ENCODE data around the gene UGT3A2. TPM values are rescaled to one million over a fixed set of nuclear protein-coding genes. Genes with fewer than 3 reads are reported as not detected.

The UGT3A2 gene
- total RNA-seq, 1 donor from 2014 or later = 0.86 TPM

DNA sequence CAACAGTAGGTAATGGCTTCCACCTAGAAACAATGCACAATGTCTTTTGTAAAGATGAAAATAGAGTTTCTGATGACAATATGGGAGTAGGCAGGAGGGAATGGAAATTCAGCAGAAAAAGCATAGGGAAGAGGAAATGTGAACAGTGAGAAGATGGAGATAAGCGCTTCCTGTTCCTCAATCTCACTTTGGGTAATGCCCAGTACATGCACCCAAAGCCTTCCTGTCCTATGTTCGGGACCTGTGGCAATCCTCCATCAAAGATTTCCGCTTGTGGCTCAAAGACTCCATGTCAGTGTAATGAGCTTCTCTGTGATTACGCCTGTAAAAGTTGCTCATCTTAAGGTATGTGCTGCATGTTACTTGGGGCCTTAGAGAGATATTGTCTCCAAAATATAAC is 78.2 kb downstream of the UGT3A2 start:
- Mint-ChIP-seq H3K36me3 (ENCODE audit: low read depth, unreplicated experiment) (no peaks in the 10 kb centered on the region), H3K27me3 (ENCODE audit: low read depth, unreplicated experiment) (peaks cover 32% of the 10 kb centered on the region), H3K4me1 (ENCODE audit: low read depth, unreplicated experiment) (peaks cover 4% of the 10 kb centered on the region), H3K9me3 (ENCODE audit: unreplicated experiment) (no peaks in the 10 kb centered on the region), H3K27ac (ENCODE audit: unreplicated experiment) (no peak overlapping the region), H3K4me3 (ENCODE audit: unreplicated experiment) (no peak overlapping the region)
- Histone ChIP-seq H3K9me3 (ENCODE audit: insufficient read depth, low read depth, low read length) (no peaks in the 10 kb centered on the region), H3K79me2 (ENCODE audit: insufficient read depth, low read length) (no peaks in the 10 kb centered on the region), H3K4me2 (ENCODE audit: low read length) (no peak overlapping the region), H3K4me3 (ENCODE audit: insufficient read depth, low read depth, low read length) (no peak overlapping the region), H2AFZ (ENCODE audit: low read depth, low read length) (no peak overlapping the region), H3K36me3 (ENCODE audit: insufficient read depth, low read length) (no peaks in the 10 kb centered on the region), H3K27me3 (ENCODE audit: insufficient read depth, low read length) (no peaks in the 10 kb centered on the region), H3K4me1 (ENCODE audit: insufficient read depth, low read length) (no peaks in the 10 kb centered on the region), H3K9ac (ENCODE audit: low read length) (no peak overlapping the region), H4K20me1 (ENCODE audit: insufficient read depth, low read length) (no peaks in the 10 kb centered on the region), H3K27ac (ENCODE audit: low read depth, low read length) (no peak overlapping the region)
- DNase-seq (ENCODE audit: low read depth) (no peak), FAIRE-seq (no peak)
- TF ChIP-seq CTCF (IDR thresholded peaks at IDR 0.05; ENCODE audit: insufficient read depth, low read depth, low read length) (no peak), EZH2 (IDR thresholded peaks at IDR 0.05; ENCODE audit: insufficient read depth, low read length) (no peak)

DNA sequence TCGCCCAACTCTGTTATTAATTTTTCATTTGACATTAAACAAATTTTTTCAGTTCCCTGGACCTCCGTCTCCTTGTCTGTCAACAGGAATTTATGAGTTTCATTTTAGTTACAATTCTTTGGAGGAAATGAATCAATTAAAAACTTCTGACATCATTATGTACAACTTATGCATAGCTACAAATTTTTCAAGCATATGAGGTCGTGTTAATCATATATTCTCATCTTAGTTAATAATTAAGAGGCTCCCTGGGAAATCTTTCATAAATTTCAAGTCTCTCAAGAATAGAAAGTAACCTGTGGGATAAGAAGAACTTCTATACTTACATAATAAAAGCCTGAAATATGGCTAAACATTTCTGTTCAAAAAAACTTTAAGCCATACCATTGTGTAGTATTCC is 78.9 kb downstream of the UGT3A2 start:
- H3K27me3 Mint-ChIP-seq (ENCODE audit: low read depth, unreplicated experiment) = peaks cover 32% of the 10 kb centered on the region
- no peak overlapping the region for H3K4me3 ChIP-seq (ENCODE audit: insufficient read depth, low read depth, low read length)
- no peaks in the 10 kb centered on the region for H3K36me3 Mint-ChIP-seq (ENCODE audit: low read depth, unreplicated experiment)
- H3K27me3 ChIP-seq (ENCODE audit: insufficient read depth, low read length) = no peaks in the 10 kb centered on the region
- H3K4me2 ChIP-seq (ENCODE audit: low read length) = no peak overlapping the region
- H3K4me1 Mint-ChIP-seq (ENCODE audit: low read depth, unreplicated experiment) = peaks cover 4% of the 10 kb centered on the region
- no peaks in the 10 kb centered on the region for H3K4me1 ChIP-seq (ENCODE audit: insufficient read depth, low read length)
- H3K27ac Mint-ChIP-seq (ENCODE audit: unreplicated experiment) = no peak overlapping the region
- H3K9ac ChIP-seq (ENCODE audit: low read length) = no peak overlapping the region
- no peak overlapping the region for H3K4me3 Mint-ChIP-seq (ENCODE audit: unreplicated experiment)
- no peak overlapping the region for H3K27ac ChIP-seq (ENCODE audit: low read depth, low read length)
- no peaks in the 10 kb centered on the region for H3K36me3 ChIP-seq (ENCODE audit: insufficient read depth, low read length)
- no peak overlapping the region for H2AFZ ChIP-seq (ENCODE audit: low read depth, low read length)
- TF ChIP-seq EZH2 (IDR thresholded peaks at IDR 0.05; ENCODE audit: insufficient read depth, low read length) = no peak
- TF ChIP-seq CTCF (IDR thresholded peaks at IDR 0.05; ENCODE audit: insufficient read depth, low read depth, low read length) = no peak
- DNase-seq (ENCODE audit: low read depth) = no peak
- no peaks in the 10 kb centered on the region for H3K79me2 ChIP-seq (ENCODE audit: insufficient read depth, low read length)
- peaks cover 2% of the 10 kb centered on the region for H3K9me3 Mint-ChIP-seq (ENCODE audit: unreplicated experiment)
- no peaks in the 10 kb centered on the region for H3K9me3 ChIP-seq (ENCODE audit: insufficient read depth, low read depth, low read length)
- no peaks in the 10 kb centered on the region for H4K20me1 ChIP-seq (ENCODE audit: insufficient read depth, low read length)
- no peak for FAIRE-seq

Other genes starting within 250 kb of the UGT3A2 start
- gene IL7R, start 210.0 kb downstream of the UGT3A2 start, total RNA-seq = 5.6 and 10.8 TPM in 2 replicates
- gene CAPSL, start 128.3 kb downstream of the UGT3A2 start, total RNA-seq = not detected in 2 replicates
- 0.14 TPM in 1 of 2 replicates, not detected in the other for gene UGT3A1, start 75.5 kb downstream of the UGT3A2 start, total RNA-seq
- gene LMBRD2, start 85.0 kb upstream of the UGT3A2 start, total RNA-seq = 6.4 and 9.0 TPM in 2 replicates
- 22.9 and 31.4 TPM in 2 replicates for gene SKP2, start 85.2 kb upstream of the UGT3A2 start, total RNA-seq
- 20.7 and 24.5 TPM in 2 replicates for gene NADK2, start 175.0 kb upstream of the UGT3A2 start, total RNA-seq
- gene RANBP3L, start 235.0 kb upstream of the UGT3A2 start, total RNA-seq = 0.46 TPM in 1 of 2 replicates, not detected in the other